Ovary (tissue), 3 donors: ENCODE data around the gene AUTS2.

Source experiments
- CTCF ChIP-seq, 3 donors: fragments of 450-650 bp in 2 of 3; fragments of 200-600 bp in 1 of 3; IDR thresholded peaks; one replicate each; pipeline versions ENCODE4 v1.5.1 to v1.8.0; 2016 to 2022; ENCODE audit warnings: antibody characterized with exemption in 3 of 3, mild to moderate bottlenecking in 1 of 3
- POLR2A ChIP-seq: fragments of 450-650 bp; IDR thresholded peaks from one replicate; pipeline ENCODE4 v1.6.1; 2017; ENCODE audit warnings: antibody characterized with exemption, mild to moderate bottlenecking, moderate library complexity
- donor health status: DM: no; HTN: no; CAD: no.

DNA sequence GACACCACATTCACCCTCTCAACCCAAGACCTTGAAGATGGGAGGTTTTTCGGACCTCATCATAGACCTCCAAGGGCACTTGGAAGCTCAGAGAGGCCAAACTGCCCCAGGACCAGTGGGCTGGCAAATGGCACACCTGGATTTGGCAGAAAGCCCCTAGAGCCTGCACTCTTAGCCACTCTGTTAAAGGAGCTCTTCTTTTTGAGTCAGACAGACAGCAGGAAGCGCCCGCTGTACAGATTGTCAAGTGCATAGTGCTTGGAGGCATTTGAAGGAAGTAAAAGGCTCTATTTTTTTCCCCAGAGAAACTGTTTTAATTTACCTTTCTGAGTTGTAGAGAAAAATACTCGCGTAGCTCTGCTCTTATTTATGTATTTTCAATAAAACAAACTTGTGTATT, 1125.1 kb downstream of the AUTS2 start:
- no peak for TF ChIP-seq CTCF (IDR thresholded peaks at IDR 0.05)
- no peak for TF ChIP-seq POLR2A
